T-helper 1 cell treated with Interleukin-12 subunit alpha and Interleukin-12 subunit beta and Interleukin-4 antibody, amounts not matched to agents 30 ng/mL and 1 ng/mL, for 36 hours (primary cell): ENCODE measurements around the gene HTR1E. TPM values are rescaled to one million over a fixed set of nuclear protein-coding genes. Genes with fewer than 3 reads are reported as not detected.

Source experiments
- total RNA-seq: library from RNA; stranded (reverse); gene quantifications from 2 replicates; pipeline ENCODE4 v1.2.3, GENCODE V29; 2022

HTR1E gene
- total RNA-seq, 1 donor from 2014 or later, result not detected

Other genes with a start within 250 kb of the HTR1E start
- gene CGA, start 157.6 kb downstream of the HTR1E start, total RNA-seq, result not detected in 2 replicates
- gene ZNF292, start 218.0 kb downstream of the HTR1E start, total RNA-seq, result 54.9 and 59.2 TPM in 2 replicates